RWPE2 (cell line): ENCODE data around the gene SORCS2.

Experiments used
- ATAC-seq: fragments of 200-7000 bp; cut with Tn5 transposase; 3 replicates; pipeline ENCODE4 v1.9.1; 2021; ENCODE audit warnings: low read depth
- DNase-seq: peaks from one replicate; pipeline ENCODE4 v3.0.0-alpha.2; 2020; ENCODE audit warnings: low spot score
- H3K27ac ChIP-seq: fragments of 450-650 bp; 2 replicates; pipeline ENCODE4 v1.5.1; 2017; ENCODE audit warnings: mild to moderate bottlenecking; ENCODE audit not compliant: poor library complexity, severe bottlenecking
- H3K27me3 ChIP-seq: fragments of 250-450 bp; sonication (Bioruptor Pico); 2 replicates; pipeline ENCODE4 v1.5.1; 2021; ENCODE audit warnings: mild to moderate bottlenecking, moderate library complexity; ENCODE audit not compliant: insufficient read depth, poor library complexity, severe bottlenecking
- H3K36me3 ChIP-seq: fragments of 250-450 bp; sonication (Bioruptor Pico); 2 replicates; pipeline ENCODE4 v1.5.1; 2020; ENCODE audit warnings: low read depth, mild to moderate bottlenecking, moderate library complexity
- H3K4me1 ChIP-seq: fragments of 250-450 bp; sonication (Bioruptor Pico); 2 replicates; pipeline ENCODE4 v1.5.1; 2021; ENCODE audit warnings: mild to moderate bottlenecking, moderate library complexity; ENCODE audit not compliant: insufficient read depth, poor library complexity, severe bottlenecking
- H3K4me3 ChIP-seq: fragments of 250-450 bp; sonication (Bioruptor Pico); 2 replicates; pipeline ENCODE4 v1.5.1; 2021; ENCODE audit warnings: mild to moderate bottlenecking, moderate library complexity; ENCODE audit not compliant: severe bottlenecking
- H3K9me3 ChIP-seq: fragments of 250-450 bp; sonication (Bioruptor Pico); 2 replicates; pipeline ENCODE4 v1.5.1; 2021; ENCODE audit warnings: mild to moderate bottlenecking, moderate library complexity; ENCODE audit not compliant: severe bottlenecking
- TF ChIP-seq, protein P1 (sequence below): fragments of 450-650 bp; IDR thresholded peaks from one replicate; pipeline ENCODE4 v1.5.1; 2017; ENCODE audit warnings: mild to moderate bottlenecking, moderate library complexity; ENCODE audit not compliant: poor library complexity, severe bottlenecking

Gene SORCS2

DNA sequence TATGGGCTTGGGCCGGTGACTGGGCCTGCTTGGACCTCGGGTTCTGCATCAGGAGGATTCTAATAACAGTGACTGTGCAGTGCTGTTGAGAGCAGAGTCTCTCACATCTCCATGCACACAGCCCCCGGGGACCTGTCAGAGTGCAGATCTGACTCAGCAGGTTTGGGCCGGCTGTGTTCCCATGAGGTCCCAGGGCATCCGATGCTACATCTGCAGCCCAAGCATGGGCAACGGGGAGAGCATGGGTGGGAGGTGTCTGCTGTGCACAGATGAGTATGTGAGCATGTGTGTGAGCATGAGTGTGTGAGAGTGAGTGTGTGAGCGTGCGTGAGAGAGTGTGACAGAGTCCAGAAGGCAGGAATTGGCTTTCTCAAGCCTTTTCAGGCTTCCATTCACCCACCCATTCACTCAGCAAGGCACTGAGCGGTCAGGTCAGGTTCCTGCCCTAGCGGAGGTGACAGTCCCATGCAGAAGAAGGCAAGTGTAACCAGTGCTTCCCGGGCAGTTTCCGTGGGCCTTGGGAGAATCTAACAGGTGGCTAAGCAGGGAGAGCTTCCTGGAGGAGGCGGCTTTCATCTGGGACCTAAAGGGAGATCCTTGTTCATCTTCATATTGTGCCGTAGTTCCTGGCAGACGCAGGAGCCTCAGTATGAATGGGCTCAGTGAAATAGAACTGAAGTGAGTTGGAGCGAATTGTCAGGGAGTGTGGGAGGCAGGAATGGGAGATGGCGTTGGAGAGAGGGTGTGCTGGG is 62.6 kb downstream of the SORCS2 start:
- H3K9me3 ChIP-seq = no peaks in the 10 kb centered on the region
- H3K27ac ChIP-seq = no peak overlapping the region
- no peaks in the 10 kb centered on the region for H3K36me3 ChIP-seq
- ATAC-seq (no peak), DNase-seq (peak; percentile 41)
- H3K4me3 ChIP-seq = no peak overlapping the region
- no peaks in the 10 kb centered on the region for H3K27me3 ChIP-seq
- H3K4me1 ChIP-seq = no peaks in the 10 kb centered on the region
- TF ChIP-seq, protein P1, sequence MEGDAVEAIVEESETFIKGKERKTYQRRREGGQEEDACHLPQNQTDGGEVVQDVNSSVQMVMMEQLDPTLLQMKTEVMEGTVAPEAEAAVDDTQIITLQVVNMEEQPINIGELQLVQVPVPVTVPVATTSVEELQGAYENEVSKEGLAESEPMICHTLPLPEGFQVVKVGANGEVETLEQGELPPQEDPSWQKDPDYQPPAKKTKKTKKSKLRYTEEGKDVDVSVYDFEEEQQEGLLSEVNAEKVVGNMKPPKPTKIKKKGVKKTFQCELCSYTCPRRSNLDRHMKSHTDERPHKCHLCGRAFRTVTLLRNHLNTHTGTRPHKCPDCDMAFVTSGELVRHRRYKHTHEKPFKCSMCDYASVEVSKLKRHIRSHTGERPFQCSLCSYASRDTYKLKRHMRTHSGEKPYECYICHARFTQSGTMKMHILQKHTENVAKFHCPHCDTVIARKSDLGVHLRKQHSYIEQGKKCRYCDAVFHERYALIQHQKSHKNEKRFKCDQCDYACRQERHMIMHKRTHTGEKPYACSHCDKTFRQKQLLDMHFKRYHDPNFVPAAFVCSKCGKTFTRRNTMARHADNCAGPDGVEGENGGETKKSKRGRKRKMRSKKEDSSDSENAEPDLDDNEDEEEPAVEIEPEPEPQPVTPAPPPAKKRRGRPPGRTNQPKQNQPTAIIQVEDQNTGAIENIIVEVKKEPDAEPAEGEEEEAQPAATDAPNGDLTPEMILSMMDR = no peak

DNA sequence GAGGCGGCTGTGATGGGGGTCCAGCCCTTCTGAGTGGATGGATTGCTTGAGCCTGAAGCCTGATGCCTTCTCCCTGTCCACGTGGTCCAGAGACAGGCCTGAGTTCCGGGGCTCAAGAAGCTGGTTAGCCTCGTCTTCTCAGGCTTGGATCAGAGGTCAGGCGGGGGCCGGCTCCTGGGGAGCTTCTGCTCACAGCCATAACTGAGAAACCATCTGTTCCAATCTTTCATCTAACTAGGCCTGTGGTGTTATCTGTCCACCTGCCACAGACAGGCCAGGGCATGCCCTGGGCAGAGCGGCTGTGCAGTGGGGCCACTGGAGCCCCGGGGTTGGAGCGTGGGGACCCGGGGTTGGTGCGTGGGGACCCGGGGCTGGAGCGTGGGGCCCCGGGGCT is 63.1 kb downstream of the SORCS2 start:
- no peak overlapping the region for H3K4me3 ChIP-seq
- no peaks in the 10 kb centered on the region for H3K9me3 ChIP-seq
- DNase-seq (no peak), ATAC-seq (no peak)
- H3K36me3 ChIP-seq = no peaks in the 10 kb centered on the region
- TF ChIP-seq, protein P1 = no peak
- H3K4me1 ChIP-seq = no peaks in the 10 kb centered on the region
- H3K27ac ChIP-seq = no peak overlapping the region
- no peaks in the 10 kb centered on the region for H3K27me3 ChIP-seq

DNA sequence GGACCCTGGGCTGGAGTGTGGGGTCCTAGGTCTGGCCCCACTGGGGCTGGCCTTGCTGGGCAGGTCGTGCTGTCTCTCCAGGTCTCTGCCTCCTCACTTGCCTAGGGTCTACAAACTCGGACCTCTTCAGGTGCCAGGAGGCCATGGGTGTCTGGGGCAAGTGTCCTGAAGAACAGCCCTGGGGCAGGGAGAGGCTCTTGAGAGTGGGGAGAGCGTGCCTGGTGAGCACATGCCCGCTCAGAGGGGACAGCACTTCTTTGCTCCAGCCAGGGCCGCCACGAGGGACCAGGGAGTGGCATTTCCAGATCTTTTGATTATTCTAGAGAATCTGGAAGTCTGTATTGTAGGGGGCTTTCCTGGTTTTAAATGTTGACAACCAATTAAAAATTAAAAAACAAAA is 63.7 kb downstream of the SORCS2 start:
- no peak for ATAC-seq
- Histone ChIP-seq H3K4me3 (no peak overlapping the region), H3K27ac (no peak overlapping the region), H3K4me1 (no peaks in the 10 kb centered on the region), H3K36me3 (no peaks in the 10 kb centered on the region), H3K27me3 (no peaks in the 10 kb centered on the region), H3K9me3 (no peaks in the 10 kb centered on the region)
- DNase-seq = no peak
- TF ChIP-seq, protein P1 = no peak

DNA sequence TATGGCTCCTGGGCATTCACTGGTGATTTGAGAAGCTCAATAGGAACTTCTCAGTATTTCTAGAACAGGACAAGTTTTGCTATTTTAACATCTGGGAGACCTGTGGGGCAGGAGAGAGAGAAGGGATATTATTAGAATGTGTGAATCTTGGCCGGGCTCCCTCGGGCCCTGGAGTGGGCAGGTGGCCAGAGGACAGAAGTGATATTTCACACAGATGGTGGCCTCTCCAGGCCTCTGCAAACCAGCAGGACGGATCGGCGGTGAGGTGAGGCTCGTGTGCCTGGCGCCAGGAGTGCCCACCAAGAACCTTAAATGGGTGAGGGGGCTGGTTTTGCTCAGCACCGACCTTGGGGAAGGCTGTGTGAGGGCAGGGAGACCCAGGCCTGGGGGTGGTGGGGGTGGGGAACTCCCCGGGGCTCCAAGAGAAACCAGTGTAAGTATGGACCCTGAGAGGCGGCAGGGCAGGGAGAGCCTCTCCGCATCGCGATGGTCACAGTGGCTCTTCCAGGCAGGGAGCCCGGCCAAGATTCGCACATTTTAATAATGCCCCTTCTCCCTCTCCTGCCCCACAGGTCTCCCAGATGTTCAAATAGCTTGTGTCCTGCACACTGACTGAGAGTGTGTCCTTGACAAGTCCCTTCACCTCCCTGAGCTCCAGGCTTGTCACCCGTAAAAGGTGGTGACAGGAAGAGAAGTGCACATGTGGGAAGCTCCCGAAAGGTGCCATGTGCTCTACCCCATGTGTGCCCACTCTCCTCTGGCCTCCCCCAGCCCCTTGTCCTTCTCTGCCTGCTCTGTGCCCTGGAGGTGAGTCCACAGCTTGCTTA is 64.9 kb downstream of the SORCS2 start:
- ATAC-seq (no peak), DNase-seq (peak; percentile 31)
- Histone ChIP-seq H3K4me1 (no peaks in the 10 kb centered on the region), H3K4me3 (no peak overlapping the region), H3K36me3 (no peaks in the 10 kb centered on the region), H3K27ac (no peak overlapping the region), H3K27me3 (no peaks in the 10 kb centered on the region), H3K9me3 (no peaks in the 10 kb centered on the region)
- TF ChIP-seq, protein P1 = no peak
